Colonic mucosa (tissue), 4 donors: ENCODE data around the gene ADCY9. TPM values are rescaled to one million over a fixed set of nuclear protein-coding genes. Genes with fewer than 3 reads are reported as not detected.
A peak's percentile ranks its signal among the peaks of the same experiment; 100 is the strongest.
"Not testable (repeated sequence)": the region's sequence is repeated elsewhere in the genome, so short reads cannot be mapped to it uniquely, and the experiment has no call there.

Source experiments
- DNase-seq: peaks from one replicate; pipeline ENCODE4 v3.0.0-alpha.2; 2020
- H3K27ac ChIP-seq: fragments of 200-600 bp; one replicate; pipeline ENCODE4 v1.8.0; 2021
- H3K27me3 ChIP-seq: fragments of 200-600 bp; one replicate; pipeline ENCODE4 v1.8.0; 2021
- H3K36me3 ChIP-seq: fragments of 200-600 bp; one replicate; pipeline ENCODE4 v1.8.0; 2021
- H3K4me1 ChIP-seq: fragments of 200-600 bp; one replicate; pipeline ENCODE4 v1.8.0; 2021; ENCODE audit warnings: mild to moderate bottlenecking
- H3K4me3 ChIP-seq: fragments of 200-600 bp; one replicate; pipeline ENCODE4 v1.8.0; 2021
- H3K9ac ChIP-seq, 2 donors: one replicate each; pipeline ENCODE4 v1.7.0; 2013; ENCODE audit warnings: control low read depth in 2 of 2, low read depth in 2 of 2, low read length in 2 of 2
- H3K9me3 ChIP-seq: fragments of 200-600 bp; one replicate; pipeline ENCODE4 v1.8.0; 2021
- intact Hi-C: fragments of 100-400 bp; cut with DNase I; formaldehyde crosslinking; loops from one replicate; pipeline ENCODE4 v1.14.1; 2022
- total RNA-seq, 2 donors: library from RNA; stranded (reverse); fragmentation: NEBNext Ultra II Directional in 1 of 2; extraction: Animal tissue kit (Norgen Biotek cat#: 25700) in 1 of 2; gene quantifications; one replicate each; pipeline ENCODE4 v1.2.1, GENCODE V29; 2021
- TF ChIP-seq, protein P1 (sequence below): fragments of 200-600 bp; IDR thresholded peaks from one replicate; pipeline ENCODE4 v1.8.0; 2022; ENCODE audit warnings: antibody characterized with exemption, mild to moderate bottlenecking
- donor health status: healthy.
- donor health status: DM: no; HTN: no; CAD: no.
- donor health status: DM: no; HTN: no; CAD: no.

The ADCY9 gene
- total RNA-seq, 2 donors from 2014 or later = 23.8 to 25.6 TPM

DNA sequence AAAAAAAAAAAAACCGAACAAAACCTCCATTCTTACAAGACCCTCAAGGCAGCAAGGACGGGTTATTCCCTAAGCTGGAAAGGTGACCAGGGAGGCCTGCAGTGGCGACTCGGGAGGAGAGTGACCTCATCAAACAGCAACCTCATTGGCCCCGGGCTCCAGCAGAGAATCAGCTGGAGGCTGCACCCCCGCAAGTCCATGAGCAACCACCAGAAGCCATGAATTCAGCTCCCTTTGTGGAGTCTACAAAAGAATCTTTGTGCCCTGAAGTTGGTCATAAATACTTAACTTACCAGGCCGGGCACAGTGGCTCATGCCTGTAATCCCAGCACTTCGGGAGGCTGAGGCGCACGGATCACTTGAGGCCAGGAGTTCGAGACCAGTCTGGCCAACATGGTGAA is 154.8 kb downstream of the ADCY9 start:
- intact Hi-C loops = no loop called here
- Histone ChIP-seq H3K36me3 (no peaks in the 10 kb centered on the region), H3K9me3 (no peaks in the 10 kb centered on the region), H3K27ac (peak overlapping the region; percentile 64), H3K9ac (no peak overlapping the region), H3K4me1 (no peaks in the 10 kb centered on the region), H3K27me3 (no peaks in the 10 kb centered on the region), H3K4me3 (no peak overlapping the region)
- no peak for DNase-seq
- TF ChIP-seq, protein P1, sequence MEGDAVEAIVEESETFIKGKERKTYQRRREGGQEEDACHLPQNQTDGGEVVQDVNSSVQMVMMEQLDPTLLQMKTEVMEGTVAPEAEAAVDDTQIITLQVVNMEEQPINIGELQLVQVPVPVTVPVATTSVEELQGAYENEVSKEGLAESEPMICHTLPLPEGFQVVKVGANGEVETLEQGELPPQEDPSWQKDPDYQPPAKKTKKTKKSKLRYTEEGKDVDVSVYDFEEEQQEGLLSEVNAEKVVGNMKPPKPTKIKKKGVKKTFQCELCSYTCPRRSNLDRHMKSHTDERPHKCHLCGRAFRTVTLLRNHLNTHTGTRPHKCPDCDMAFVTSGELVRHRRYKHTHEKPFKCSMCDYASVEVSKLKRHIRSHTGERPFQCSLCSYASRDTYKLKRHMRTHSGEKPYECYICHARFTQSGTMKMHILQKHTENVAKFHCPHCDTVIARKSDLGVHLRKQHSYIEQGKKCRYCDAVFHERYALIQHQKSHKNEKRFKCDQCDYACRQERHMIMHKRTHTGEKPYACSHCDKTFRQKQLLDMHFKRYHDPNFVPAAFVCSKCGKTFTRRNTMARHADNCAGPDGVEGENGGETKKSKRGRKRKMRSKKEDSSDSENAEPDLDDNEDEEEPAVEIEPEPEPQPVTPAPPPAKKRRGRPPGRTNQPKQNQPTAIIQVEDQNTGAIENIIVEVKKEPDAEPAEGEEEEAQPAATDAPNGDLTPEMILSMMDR = no peak

DNA sequence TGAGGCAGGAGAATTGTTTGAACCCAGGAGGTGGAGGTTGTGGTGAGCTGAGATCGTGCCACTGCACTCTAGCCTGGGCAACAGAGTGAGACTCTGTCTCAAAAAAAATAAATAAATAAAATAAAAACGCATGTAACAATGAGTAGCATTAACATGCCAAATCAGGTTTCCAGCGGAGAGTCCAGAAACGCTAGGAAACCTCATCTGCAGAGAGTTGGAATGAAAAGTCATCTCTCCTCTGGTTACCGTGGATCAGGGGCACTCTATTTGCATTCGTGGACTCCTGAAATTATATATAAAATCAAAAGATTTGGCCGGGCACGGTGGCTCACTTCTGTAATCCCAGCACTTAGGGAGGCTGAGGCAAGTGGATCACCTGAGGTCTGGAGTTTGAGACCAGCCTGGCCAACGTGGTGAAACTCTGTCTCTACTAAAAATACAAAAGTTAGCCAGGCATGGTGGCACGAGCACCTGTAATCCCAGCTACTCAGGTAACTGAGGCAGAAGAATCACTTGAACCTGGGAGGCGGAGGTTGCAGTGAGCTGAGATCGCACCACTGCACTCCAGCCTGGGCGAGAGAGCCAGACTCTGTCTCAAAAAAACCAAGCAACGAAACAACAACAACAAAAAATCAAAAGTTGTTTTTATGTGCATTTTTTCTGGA is 156.2 kb downstream of the ADCY9 start:
- H3K27ac ChIP-seq = peak overlapping the region; percentile 64
- H3K9ac ChIP-seq = peak overlapping the region in 1 of 2 donors; percentile 48
- H3K36me3 ChIP-seq, H3K27me3 ChIP-seq, H3K4me1 ChIP-seq, intact Hi-C loops, H3K9me3 ChIP-seq, DNase-seq: not testable (repeated sequence)
- peak overlapping the region; percentile 34 for H3K4me3 ChIP-seq

DNA sequence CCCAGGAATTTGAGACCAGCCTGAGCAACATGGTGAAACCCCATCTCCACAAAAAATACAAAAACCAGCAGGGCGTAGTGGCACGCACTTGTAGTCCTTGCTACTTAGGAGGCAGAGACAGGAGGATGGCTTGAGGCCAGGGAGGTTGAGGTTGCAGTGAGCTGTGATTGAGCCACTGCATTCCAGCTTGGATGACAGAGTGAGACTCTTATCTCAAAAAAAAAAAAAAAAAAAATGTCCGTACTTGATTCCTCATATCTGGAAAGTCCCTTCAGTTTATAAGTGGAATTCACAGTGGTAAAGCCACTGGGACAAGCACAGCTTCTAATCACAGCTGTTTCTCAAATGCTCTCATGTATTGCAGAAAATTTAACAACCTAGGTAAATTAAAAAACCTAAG is 157.1 kb downstream of the ADCY9 start:
- intact Hi-C loops = no loop called here
- Histone ChIP-seq H3K9me3 (no peaks in the 10 kb centered on the region), H3K27ac (no peak overlapping the region), H3K9ac (no peak overlapping the region), H3K27me3 (no peaks in the 10 kb centered on the region), H3K4me1 (no peaks in the 10 kb centered on the region), H3K36me3 (no peaks in the 10 kb centered on the region), H3K4me3 (no peak overlapping the region)
- DNase-seq = no peak
- TF ChIP-seq, protein P1 = no peak

DNA sequence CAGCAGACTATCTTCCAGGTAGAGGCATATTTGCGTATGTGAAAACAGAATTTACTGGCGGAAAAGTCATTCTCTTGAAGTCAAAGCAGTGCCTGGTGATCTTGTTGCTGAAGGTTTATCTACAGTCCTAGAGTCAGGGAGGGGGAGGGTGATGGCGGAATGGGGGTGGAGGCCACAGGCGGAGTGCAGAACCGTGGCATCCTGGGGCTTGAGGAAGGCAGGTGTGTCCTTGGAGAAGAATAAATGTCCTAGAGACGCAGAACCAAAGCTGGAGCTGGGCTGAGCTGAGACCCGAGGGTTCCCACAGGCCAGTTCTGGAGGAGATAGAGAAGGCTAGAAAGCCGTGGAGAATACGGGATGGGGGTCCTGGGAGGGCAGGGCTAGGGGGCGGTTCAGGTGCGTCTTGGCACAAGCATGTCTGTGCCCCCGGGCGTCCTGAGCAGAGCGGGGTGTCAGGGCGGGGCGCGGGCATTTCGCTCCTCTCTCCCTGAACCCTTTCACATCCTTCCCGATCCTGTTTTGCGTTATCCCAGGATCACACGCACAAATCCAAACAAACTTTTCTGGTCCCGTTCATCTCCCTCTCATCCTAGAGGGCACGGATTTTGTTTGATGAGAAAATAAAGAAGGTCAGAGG is 158.8 kb downstream of the ADCY9 start:
- no peak overlapping the region for H3K27ac ChIP-seq
- H3K9me3 ChIP-seq = no peaks in the 10 kb centered on the region
- TF ChIP-seq, protein P1 = no peak
- no peak overlapping the region for H3K9ac ChIP-seq
- no peaks in the 10 kb centered on the region for H3K4me1 ChIP-seq
- DNase-seq = no peak
- H3K27me3 ChIP-seq = no peaks in the 10 kb centered on the region
- no peak overlapping the region for H3K4me3 ChIP-seq
- no peaks in the 10 kb centered on the region for H3K36me3 ChIP-seq
- intact Hi-C loops = no loop called here

DNA sequence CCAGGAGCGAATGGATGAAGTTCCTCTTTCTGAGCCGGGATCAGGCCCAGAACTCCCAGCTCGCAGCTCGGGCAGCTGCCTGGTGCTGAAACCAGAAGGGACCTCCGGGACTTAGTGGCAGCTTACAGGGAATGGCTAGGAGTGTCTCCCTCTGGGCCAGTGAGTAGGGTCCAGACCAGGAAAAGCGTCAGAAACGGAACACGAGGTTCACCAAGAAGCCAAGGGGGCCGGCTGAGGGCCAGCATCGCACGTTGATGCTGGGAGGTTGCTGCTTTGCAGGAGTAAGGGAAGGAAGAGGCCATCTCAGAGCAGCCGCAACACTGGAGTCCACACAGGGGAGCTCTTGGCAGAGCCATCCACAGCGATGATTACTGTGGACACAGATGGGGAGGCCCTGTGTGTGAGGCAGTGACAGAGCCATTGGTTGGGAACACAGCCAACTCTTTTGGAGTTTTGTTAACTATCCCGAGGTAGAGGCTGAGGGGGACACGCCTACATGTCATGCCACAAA is 161.8 kb downstream of the ADCY9 start:
- no peak for DNase-seq

More for the DNA sequence above, 161.8 kb downstream of the ADCY9 start:
- TF ChIP-seq, protein P1 = no peak
- no peak overlapping the region for H3K27ac ChIP-seq
- H3K27me3 ChIP-seq = no peaks in the 10 kb centered on the region
- H3K4me1 ChIP-seq = no peaks in the 10 kb centered on the region
- intact Hi-C loops = no loop called here
- no peak overlapping the region for H3K4me3 ChIP-seq
- no peaks in the 10 kb centered on the region for H3K9me3 ChIP-seq
- H3K9ac ChIP-seq = no peak overlapping the region
- H3K36me3 ChIP-seq = no peaks in the 10 kb centered on the region
